ENCODE measurements around the gene ECI2. TPM values are rescaled to one million over a fixed set of nuclear protein-coding genes. Genes with fewer than 3 reads are reported as not detected.
"Not testable (repeated sequence)": the region's sequence is repeated elsewhere in the genome, so short reads cannot be mapped to it uniquely, and the experiment has no call there.

The ECI2 gene
- total and polyA plus RNA-seq, 7 donors = 58.2 to 122 (median 103) TPM

GRCh38 chr6:4100655-4101054 is 34.7 kb downstream of the ECI2 start:
- Histone ChIP-seq H3K4me1 (peaks cover 25% of the 10 kb centered on the region), H3K4me3 (no peak overlapping the region), H3K27me3 (ENCODE audit: insufficient read depth in 3 of 3, low read length in 2 of 3) (no peaks in the 10 kb centered on the region), H3K9me3 (no peaks in the 10 kb centered on the region), H3K27ac (peak overlapping the region; percentile 41), H3K36me3 (ENCODE audit: insufficient read depth in 1 of 2, low read depth in 1 of 2) (no peaks in the 10 kb centered on the region)
- 42 to 58% (median 53%) methylated on average over 5 of the region's 5 CpGs for WGBS, 3 donors
- no peak for DNase-seq
- intact Hi-C loops (cut with DNase I) = no loop called here
- no peak for TF ChIP-seq CTCF (IDR thresholded peaks at IDR 0.05)
- ATAC-seq = peak in 2 of 4 donors; percentile 19 to 28

- Histone ChIP-seq H3K27ac (no peak overlapping the region), H3K9me3 (no peaks in the 10 kb centered on the region), H3K27me3 (ENCODE audit: insufficient read depth in 3 of 3, low read length in 2 of 3) (no peaks in the 10 kb centered on the region), H3K4me1 (no peaks in the 10 kb centered on the region), H3K36me3 (ENCODE audit: insufficient read depth in 1 of 2, low read depth in 1 of 2) (no peaks in the 10 kb centered on the region), H3K4me3 (no peak overlapping the region)
- DNase-seq (no peak), ATAC-seq (no peak)
- WGBS, 3 donors = 43 to 58% (median 43%) methylated on average over 1 of the region's 1 CpG
- no peak for TF ChIP-seq CTCF (IDR thresholded peaks at IDR 0.05)
- intact Hi-C loops (cut with DNase I) = no loop called here
Measured at GRCh38 chr6:4093288-4093687, 42.1 kb downstream of the ECI2 start.

GRCh38 chr6:4091941-4092340 is 43.4 kb downstream of the ECI2 start:
- Histone ChIP-seq H3K36me3 (ENCODE audit: insufficient read depth in 1 of 2, low read depth in 1 of 2) (no peaks in the 10 kb centered on the region), H3K27ac (no peak overlapping the region), H3K4me1 (no peaks in the 10 kb centered on the region), H3K4me3 (no peak overlapping the region), H3K27me3 (ENCODE audit: insufficient read depth in 3 of 3, low read length in 2 of 3) (no peaks in the 10 kb centered on the region), H3K9me3 (no peaks in the 10 kb centered on the region)
- ATAC-seq = no peak
- intact Hi-C loops (cut with DNase I) = no loop called here
- DNase-seq = no peak
- TF ChIP-seq CTCF (IDR thresholded peaks at IDR 0.05) = no peak
- 91 to 94% (median 92%) methylated on average over 7 of the region's 7 CpGs for WGBS, 3 donors

- H3K36me3 ChIP-seq (ENCODE audit: insufficient read depth in 1 of 2, low read depth in 1 of 2); H3K9me3 ChIP-seq; H3K4me3 ChIP-seq; ATAC-seq; H3K4me1 ChIP-seq; DNase-seq; H3K27me3 ChIP-seq (ENCODE audit: insufficient read depth in 3 of 3, low read length in 2 of 3); H3K27ac ChIP-seq; intact Hi-C loops (cut with DNase I): not testable (repeated sequence)
- WGBS, 3 donors = 94 to 97% (median 95%) methylated on average over 22 to 26 of the region's 26 CpGs
Measured at GRCh38 chr6:4090043-4090442, 45.3 kb downstream of the ECI2 start.

GRCh38 chr6:4088704-4089103 is 46.7 kb downstream of the ECI2 start:
- no peak overlapping the region for H3K4me3 ChIP-seq
- WGBS, 3 donors = 90 to 92% (median 90%) methylated on average over 7 of the region's 7 CpGs
- no peaks in the 10 kb centered on the region for H3K27me3 ChIP-seq (ENCODE audit: insufficient read depth in 3 of 3, low read length in 2 of 3)
- TF ChIP-seq CTCF (IDR thresholded peaks at IDR 0.05) = no peak
- ATAC-seq (no peak), DNase-seq (no peak)
- intact Hi-C loops (cut with DNase I) = no loop called here
- H3K4me1 ChIP-seq = peaks cover 7% of the 10 kb centered on the region
- H3K36me3 ChIP-seq (ENCODE audit: insufficient read depth in 1 of 2, low read depth in 1 of 2) = no peaks in the 10 kb centered on the region
- H3K27ac ChIP-seq = no peak overlapping the region
- H3K9me3 ChIP-seq = no peaks in the 10 kb centered on the region
